ENCODE measurements around the gene KCTD2. TPM values are rescaled to one million over a fixed set of nuclear protein-coding genes. Genes with fewer than 3 reads are reported as not detected.

Gene KCTD2
- total RNA-seq, result 10 to 100 TPM; 25.3 to 37.7 (median 31.3) TPM

GRCh38 chr17:75046407-75047289, at the start of gene KCTD2, which contains the start of gene ATP5PD:
Gene KCTD2, plus strand, starts transcription at chr17:75047225. Its CDS starts 26 bp downstream, at chr17:75047251.
Gene ATP5PD, minus strand, starts transcription at chr17:75046969. Its CDS starts 4,319 bp downstream, at chr17:75042650.
- Histone ChIP-seq H3K36me3 (peaks cover 19% of the 10 kb centered on the region), H3K27me3 (no peaks in the 10 kb centered on the region), H3K9me3 (no peaks in the 10 kb centered on the region), H3K27ac (peak within 1 kb of the TSS; percentile 97), H3K4me3 (peak within 1 kb of the TSS; percentile 90), H3K4me1 (peaks cover 32% of the 10 kb centered on the region)
- WGBS, result 3% methylated on average over 7 of the region's 72 CpGs
- peak; percentile 96 to 98 for DNase-seq (ENCODE audit: low spot score in 2 of 2)
- peak; percentile 63 to 82 (median 73) for TF ChIP-seq POLR2AphosphoS5 (IDR thresholded peaks at IDR 0.05)
- TF ChIP-seq EP300 (IDR thresholded peaks at IDR 0.05), result no peak
- TF ChIP-seq POLR2A (IDR thresholded peaks at IDR 0.05), result peak; percentile 85 to 95

- H3K4me3 ChIP-seq, result no peak overlapping the region
- peaks cover 9% of the 10 kb centered on the region for H3K4me1 ChIP-seq
- TF ChIP-seq EP300 (IDR thresholded peaks at IDR 0.05), result no peak
- TF ChIP-seq POLR2A (IDR thresholded peaks at IDR 0.05), result no peak
- TF ChIP-seq CTCF (IDR thresholded peaks at IDR 0.05), result no peak
- TF ChIP-seq POLR2AphosphoS5 (IDR thresholded peaks at IDR 0.05), result no peak
- H3K27ac ChIP-seq, result no peak overlapping the region
- WGBS, result 76% methylated on average over 6 of the region's 6 CpGs
- H3K36me3 ChIP-seq, result peaks cover 28% of the 10 kb centered on the region
- DNase-seq (ENCODE audit: low spot score in 2 of 2), result no peak
- no peaks in the 10 kb centered on the region for H3K9me3 ChIP-seq
- no peaks in the 10 kb centered on the region for H3K27me3 ChIP-seq
Observed at GRCh38 chr17:74998783-74999182, 48.2 kb upstream of the KCTD2 start.

GRCh38 chr17:74999523-74999922, 47.5 kb upstream of the KCTD2 start:
- DNase-seq (ENCODE audit: low spot score in 2 of 2), result no peak
- 87% methylated on average over 2 of the region's 4 CpGs for WGBS
- H3K9me3 ChIP-seq, result no peaks in the 10 kb centered on the region
- no peak for TF ChIP-seq CTCF (IDR thresholded peaks at IDR 0.05)
- H3K4me1 ChIP-seq, result peaks cover 2% of the 10 kb centered on the region
- no peak overlapping the region for H3K27ac ChIP-seq
- no peak overlapping the region for H3K4me3 ChIP-seq
- H3K36me3 ChIP-seq, result peaks cover 33% of the 10 kb centered on the region
- H3K27me3 ChIP-seq, result no peaks in the 10 kb centered on the region

GRCh38 chr17:75001915-75002843, 44.8 kb upstream of the KCTD2 start:
- Histone ChIP-seq H3K27ac (no peak overlapping the region), H3K4me1 (no peaks in the 10 kb centered on the region), H3K27me3 (no peaks in the 10 kb centered on the region), H3K9me3 (no peaks in the 10 kb centered on the region), H3K36me3 (peaks cover 39% of the 10 kb centered on the region), H3K4me3 (no peak overlapping the region)
- TF ChIP-seq CTCF (IDR thresholded peaks at IDR 0.05), result no peak
- TF ChIP-seq EP300 (IDR thresholded peaks at IDR 0.05), result no peak
- TF ChIP-seq POLR2A (IDR thresholded peaks at IDR 0.05), result no peak
- no peak for TF ChIP-seq POLR2AphosphoS5 (IDR thresholded peaks at IDR 0.05)
- WGBS, result 84% methylated on average over 5 of the region's 15 CpGs
- DNase-seq (ENCODE audit: low spot score in 2 of 2), result no peak

- no peak overlapping the region for H3K27ac ChIP-seq
- H3K4me3 ChIP-seq, result no peak overlapping the region
- no peaks in the 10 kb centered on the region for H3K9me3 ChIP-seq
- DNase-seq (ENCODE audit: low spot score in 2 of 2), result no peak
- 90% methylated on average over 52 of the region's 76 CpGs for WGBS
- no peaks in the 10 kb centered on the region for H3K4me1 ChIP-seq
- no peaks in the 10 kb centered on the region for H3K27me3 ChIP-seq
- no peak for TF ChIP-seq POLR2A (IDR thresholded peaks at IDR 0.05)
- TF ChIP-seq EP300 (IDR thresholded peaks at IDR 0.05), result no peak
- no peak for TF ChIP-seq POLR2AphosphoS5 (IDR thresholded peaks at IDR 0.05)
- TF ChIP-seq CTCF (IDR thresholded peaks at IDR 0.05), result no peak
- H3K36me3 ChIP-seq, result peaks cover 39% of the 10 kb centered on the region
Observed at GRCh38 chr17:75003070-75003956, 43.7 kb upstream of the KCTD2 start.

Data from suprapubic skin (tissue), 4 donors.